OCI-LY1 (cell line): ENCODE measurements around the gene TNFRSF18.

Source experiments
- H2AFZ ChIP-seq: fragments of 200-600 bp; sonication (generic), shearing (Covaris generic); 2 replicates; pipeline ENCODE4 v1.6.0; 2014; ENCODE audit warnings: antibody characterized with exemption, mild to moderate bottlenecking, low read length
- H3F3A ChIP-seq: fragments of 200-600 bp; sonication (generic), shearing (Covaris generic); 2 replicates; pipeline ENCODE4 v1.6.0; 2014; ENCODE audit warnings: mild to moderate bottlenecking, antibody characterized with exemption, low read length, moderate library complexity; ENCODE audit not compliant: insufficient read depth
- H3K27ac ChIP-seq: fragments of 200-600 bp; sonication (generic); 2 replicates; pipeline ENCODE4 v1.5.1; 2014; ENCODE audit warnings: low read length, mixed run types, mild to moderate bottlenecking, low read depth; ENCODE audit not compliant: poor library complexity, severe bottlenecking
- H3K27me3 ChIP-seq: fragments of 200-600 bp; sonication (generic); 2 replicates; pipeline ENCODE4 v1.6.0; 2014; ENCODE audit warnings: antibody characterized with exemption, mild to moderate bottlenecking, low read length, moderate library complexity; ENCODE audit not compliant: insufficient read depth
- H3K36me3 ChIP-seq: fragments of 200-600 bp; sonication (generic); 2 replicates; pipeline ENCODE4 v1.6.1; 2014; ENCODE audit warnings: mild to moderate bottlenecking, antibody characterized with exemption, low read length, moderate library complexity, mixed read lengths; ENCODE audit not compliant: insufficient read depth
- H3K4me1 ChIP-seq: fragments of 200-600 bp; sonication (generic); 2 replicates; pipeline ENCODE4 v1.5.1; 2014; ENCODE audit warnings: mild to moderate bottlenecking, low read length, moderate library complexity; ENCODE audit not compliant: insufficient read depth, severe bottlenecking
- H3K4me2 ChIP-seq: fragments of 200-600 bp; sonication (generic), shearing (Covaris generic); 2 replicates; pipeline ENCODE4 v1.6.1; 2014; ENCODE audit warnings: low read length
- H3K4me3 ChIP-seq: fragments of 200-600 bp; sonication (generic); 2 replicates; pipeline ENCODE4 v1.5.1; 2014; ENCODE audit warnings: low read length, low read depth, mild to moderate bottlenecking, mixed read lengths; ENCODE audit not compliant: poor library complexity, severe bottlenecking
- H3K79me2 ChIP-seq: fragments of 200-600 bp; shearing (Covaris generic); 2 replicates; pipeline ENCODE4 v1.6.1; 2016; ENCODE audit warnings: mixed run types, low read length, mixed read lengths; ENCODE audit not compliant: insufficient read depth
- H3K9ac ChIP-seq: fragments of 200-600 bp; sonication (generic), shearing (Covaris generic); 2 replicates; pipeline ENCODE4 v1.6.1; 2014; ENCODE audit warnings: mild to moderate bottlenecking, low read length, mixed read lengths
- H3K9me2 ChIP-seq: fragments of 200-600 bp; sonication (generic), shearing (Covaris generic); 2 replicates; pipeline ENCODE4 v1.6.1; 2014; ENCODE audit warnings: low read depth, mild to moderate bottlenecking, low read length, mixed read lengths
- H3K9me3 ChIP-seq: fragments of 200-600 bp; shearing (Covaris generic); 2 replicates; pipeline ENCODE4 v1.6.1; 2014; ENCODE audit warnings: low read length, mixed read lengths
- H4K20me1 ChIP-seq: fragments of 200-600 bp; sonication (generic), shearing (Covaris generic); 2 replicates; pipeline ENCODE4 v1.6.0; 2016; ENCODE audit warnings: mild to moderate bottlenecking, low read length; ENCODE audit not compliant: insufficient read depth
- CTCF ChIP-seq: fragments of 200-600 bp; sonication (generic), shearing (Covaris generic); IDR thresholded peaks from 2 replicates; pipeline ENCODE4 v1.5.1; 2017; ENCODE audit warnings: mild to moderate bottlenecking, antibody characterized with exemption, low read length, moderate library complexity, mixed read lengths
- EZH2 ChIP-seq: fragments of 200-600 bp; sonication (generic), shearing (Covaris generic); IDR thresholded peaks from 2 replicates; pipeline ENCODE4 v1.8.0; 2017; ENCODE audit warnings: borderline replicate concordance, mixed run types, mild to moderate bottlenecking, antibody characterized with exemption, low read length, moderate library complexity, mixed read lengths

TNFRSF18 gene

GRCh38 chr1:1205769-1206375 lies 520 bp downstream of the TNFRSF18 start:
- no peaks in the 10 kb centered on the region for H3K79me2 ChIP-seq
- peaks cover 11% of the 10 kb centered on the region for H3K27me3 ChIP-seq
- no peaks in the 10 kb centered on the region for H3K4me1 ChIP-seq
- H3K9ac ChIP-seq, result no peak overlapping the region
- H3F3A ChIP-seq, result no peaks in the 10 kb centered on the region
- no peaks in the 10 kb centered on the region for H4K20me1 ChIP-seq
- TF ChIP-seq EZH2 (no peak), CTCF (no peak)
- H3K4me3 ChIP-seq, result no peak overlapping the region
- H3K9me2 ChIP-seq, result no peaks in the 10 kb centered on the region
- no peaks in the 10 kb centered on the region for H3K36me3 ChIP-seq
- no peaks in the 10 kb centered on the region for H3K9me3 ChIP-seq
- H3K27ac ChIP-seq, result no peak overlapping the region
- no peak overlapping the region for H3K4me2 ChIP-seq
- H2AFZ ChIP-seq, result no peak overlapping the region

- no peaks in the 10 kb centered on the region for H3K4me1 ChIP-seq
- TF ChIP-seq CTCF (no peak), EZH2 (no peak)
- H3K4me2 ChIP-seq, result no peak overlapping the region
These were observed 1.2 kb downstream of the TNFRSF18 start for GRCh38 chr1:1204998-1205768.

DNA sequence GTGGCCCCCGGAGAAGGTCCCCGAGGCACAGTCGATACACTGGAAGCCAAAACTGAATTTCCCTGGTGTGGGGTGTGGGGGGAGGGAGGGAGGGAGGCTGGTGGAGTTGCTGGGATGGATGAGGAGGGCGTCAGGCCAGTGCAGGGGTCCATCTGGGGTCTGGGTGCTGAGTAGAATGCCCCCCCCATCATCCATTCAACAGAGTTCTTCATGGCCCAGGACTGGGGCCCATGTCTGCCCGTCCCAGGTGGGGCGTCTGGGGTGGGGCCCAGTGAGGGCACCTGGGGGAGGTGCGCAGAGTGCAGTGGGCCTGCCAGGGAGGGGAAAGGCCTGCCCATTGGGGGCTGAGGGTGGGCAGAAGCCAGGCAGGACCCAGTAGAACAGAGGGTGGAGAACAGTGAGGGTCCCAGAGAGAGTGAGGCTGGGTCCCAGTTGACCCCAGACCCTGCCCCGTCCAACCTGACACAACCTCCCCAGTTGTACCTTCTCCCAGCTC lies 1.9 kb downstream of the TNFRSF18 start:
- Histone ChIP-seq H3K9ac (no peak overlapping the region), H3K9me3 (no peaks in the 10 kb centered on the region), H3K4me2 (no peak overlapping the region), H3K27me3 (peaks cover 12% of the 10 kb centered on the region), H3K36me3 (no peaks in the 10 kb centered on the region), H3K4me3 (no peak overlapping the region), H3F3A (no peaks in the 10 kb centered on the region), H2AFZ (no peak overlapping the region), H3K27ac (no peak overlapping the region), H4K20me1 (no peaks in the 10 kb centered on the region), H3K9me2 (no peaks in the 10 kb centered on the region), H3K4me1 (no peaks in the 10 kb centered on the region), H3K79me2 (no peaks in the 10 kb centered on the region)
- no peak for TF ChIP-seq CTCF
- no peak for TF ChIP-seq EZH2

More at GRCh38 chr1:1204998-1205768, 1.2 kb downstream of the TNFRSF18 start:
- Histone ChIP-seq H4K20me1 (no peaks in the 10 kb centered on the region), H3K9ac (no peak overlapping the region), H3K4me3 (no peak overlapping the region), H3K9me3 (no peaks in the 10 kb centered on the region), H3K9me2 (no peaks in the 10 kb centered on the region), H3F3A (no peaks in the 10 kb centered on the region), H2AFZ (no peak overlapping the region), H3K79me2 (no peaks in the 10 kb centered on the region), H3K36me3 (no peaks in the 10 kb centered on the region), H3K27ac (no peak overlapping the region), H3K27me3 (peaks cover 11% of the 10 kb centered on the region)
